Neutrophil (primary cell): ENCODE measurements around the gene FCHO1.

Source experiments
- H3K27ac ChIP-seq: fragments of 200-600 bp; sonication (generic); 2 replicates; pipeline ENCODE4 v1.5.1; 2016; ENCODE audit warnings: mild to moderate bottlenecking, moderate library complexity
- H3K27me3 ChIP-seq: fragments of 200-600 bp; sonication (generic); 2 replicates; pipeline ENCODE4 v1.6.0; 2016; ENCODE audit warnings: mild to moderate bottlenecking
- H3K36me3 ChIP-seq: fragments of 200-600 bp; sonication (generic); 2 replicates; pipeline ENCODE4 v1.5.1; 2017
- H3K4me1 ChIP-seq, 2 experiments: fragments of 200-600 bp in 1 of 2; sonication (generic) in 1 of 2; 1 replicate in 1 of 2; 2 replicates in 1 of 2; pipeline versions ENCODE4 v1.5.1 to v1.6.1; 2013 to 2016; ENCODE audit warnings: low read depth in 1 of 2, low read length in 1 of 2, mild to moderate bottlenecking in 1 of 2, moderate library complexity in 1 of 2; ENCODE audit not compliant: control insufficient read depth in 1 of 2, insufficient read depth in 1 of 2
- H3K4me3 ChIP-seq, 2 experiments: fragments of 200-600 bp in 1 of 2; sonication (generic) in 1 of 2; 1 replicate in 1 of 2; 2 replicates in 1 of 2; pipeline ENCODE4 v1.5.1; 2013 to 2016; ENCODE audit warnings: low read depth in 1 of 2, low read length in 1 of 2, mild to moderate bottlenecking in 1 of 2, moderate library complexity in 1 of 2
- H3K9me3 ChIP-seq: fragments of 200-600 bp; sonication (generic); 2 replicates; pipeline ENCODE4 v1.5.1; 2016
- CTCF ChIP-seq: fragments of 200-600 bp; sonication (generic); IDR thresholded peaks from 2 replicates; pipeline ENCODE4 v1.5.1; 2016; ENCODE audit warnings: antibody characterized with exemption

FCHO1 gene

GRCh38 chr19:17784201-17785008 lies 33.1 kb downstream of the FCHO1 start:
- Histone ChIP-seq H3K27ac (no peak overlapping the region), H3K4me3 (no peak overlapping the region), H3K4me1 (peaks cover 4 to 5% of the 10 kb centered on the region in 2 experiments), H3K36me3 (peaks cover 92% of the 10 kb centered on the region), H3K27me3 (no peaks in the 10 kb centered on the region), H3K9me3 (no peaks in the 10 kb centered on the region)
- peak; percentile 85 for TF ChIP-seq CTCF

GRCh38 chr19:17787274-17787913 lies 36.1 kb downstream of the FCHO1 start:
- no peak for TF ChIP-seq CTCF
- H3K36me3 ChIP-seq: peaks cover 72% of the 10 kb centered on the region
- H3K4me3 ChIP-seq: no peak overlapping the region
- no peaks in the 10 kb centered on the region for H3K9me3 ChIP-seq
- H3K27me3 ChIP-seq: peaks cover 23% of the 10 kb centered on the region
- no peak overlapping the region for H3K27ac ChIP-seq
- no peaks in the 10 kb centered on the region for H3K4me1 ChIP-seq

GRCh38 chr19:17788632-17789031 lies 37.4 kb downstream of the FCHO1 start:
- Histone ChIP-seq H3K27me3 (peaks cover 35% of the 10 kb centered on the region), H3K4me1 (no peaks in the 10 kb centered on the region), H3K36me3 (peaks cover 59% of the 10 kb centered on the region), H3K27ac (no peak overlapping the region), H3K4me3 (no peak overlapping the region), H3K9me3 (no peaks in the 10 kb centered on the region)
- TF ChIP-seq CTCF: no peak

GRCh38 chr19:17790059-17790780 lies 38.9 kb downstream of the FCHO1 start:
- Histone ChIP-seq H3K27me3 (peaks cover 51% of the 10 kb centered on the region), H3K4me3 (no peak overlapping the region), H3K36me3 (peaks cover 43% of the 10 kb centered on the region), H3K4me1 (peaks cover 0 to 5% of the 10 kb centered on the region in 2 experiments), H3K9me3 (no peaks in the 10 kb centered on the region), H3K27ac (no peak overlapping the region)
- no peak for TF ChIP-seq CTCF

GRCh38 chr19:17794412-17794730 lies 43.1 kb downstream of the FCHO1 start:
- H3K4me3 ChIP-seq: no peak overlapping the region
- H3K9me3 ChIP-seq: no peaks in the 10 kb centered on the region
- peaks cover 88% of the 10 kb centered on the region for H3K27me3 ChIP-seq
- TF ChIP-seq CTCF: no peak
- peaks cover 3% of the 10 kb centered on the region for H3K36me3 ChIP-seq
- no peak overlapping the region for H3K27ac ChIP-seq
- peaks cover 0 to 8% of the 10 kb centered on the region in 2 experiments for H3K4me1 ChIP-seq
